ENCODE data around the gene PRKAR2B. TPM values are rescaled to one million over a fixed set of nuclear protein-coding genes. Genes with fewer than 3 reads are reported as not detected.

PRKAR2B gene
- total RNA-seq, 1 donor from 2014 or later = 43.4 TPM

DNA sequence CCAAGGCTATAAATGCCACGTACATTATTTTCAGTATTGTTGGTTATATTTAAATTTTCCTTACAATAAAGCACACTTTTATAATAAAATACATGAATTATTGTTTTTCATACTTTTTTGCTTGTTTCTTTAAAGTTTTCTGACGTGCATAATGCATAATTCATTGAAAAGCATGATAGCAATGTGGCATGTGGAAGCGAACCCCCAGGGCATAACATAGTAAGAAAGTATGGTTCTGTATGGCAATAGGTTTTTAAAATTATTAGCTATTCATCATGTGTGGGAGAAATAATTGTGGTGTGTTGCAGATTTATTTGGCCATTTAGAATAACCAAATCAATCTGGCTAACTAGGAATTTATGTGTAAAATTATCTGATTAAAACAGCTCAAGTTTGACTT lies 116.9 kb downstream of the PRKAR2B start:
- H3K27ac Mint-ChIP-seq = no peak overlapping the region
- TF ChIP-seq EZH2phosphoT487 (IDR thresholded peaks at IDR 0.05) (no peak), CTCF (IDR thresholded peaks at IDR 0.05) (no peak), EZH2 (IDR thresholded peaks at IDR 0.05) (no peak)

DNA sequence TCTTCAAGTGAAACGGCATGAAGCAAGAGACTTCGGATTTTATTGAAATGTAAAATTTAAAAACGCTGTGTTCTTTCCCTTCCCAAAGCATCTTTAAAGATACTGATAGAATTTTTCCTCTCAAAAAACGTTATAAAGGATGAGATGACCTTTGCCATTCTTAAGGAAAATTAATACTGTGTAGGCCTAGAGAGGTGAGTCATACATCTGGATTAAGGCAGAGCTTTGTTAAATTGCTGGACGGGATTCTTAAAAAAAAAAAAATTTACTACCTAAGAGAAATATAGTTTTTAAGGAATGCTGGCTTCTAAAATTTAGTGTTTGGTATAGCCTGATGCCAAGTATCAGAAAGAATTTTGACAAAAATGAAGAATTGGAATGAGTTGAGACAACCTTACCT lies 118.0 kb downstream of the PRKAR2B start:
- H3K4me2 ChIP-seq = no peak overlapping the region
- no peaks in the 10 kb centered on the region for H3K36me3 Mint-ChIP-seq
- H3K27ac Mint-ChIP-seq = no peak overlapping the region
- H3K4me1 ChIP-seq = peaks cover 10% of the 10 kb centered on the region
- no peak overlapping the region for H3K4me3 ChIP-seq
- H3K4me3 Mint-ChIP-seq = no peak overlapping the region
- H3K9me3 ChIP-seq (ENCODE audit: low read depth) = no peaks in the 10 kb centered on the region
- H4K20me1 ChIP-seq (ENCODE audit: low read depth) = no peaks in the 10 kb centered on the region
- TF ChIP-seq CTCF (IDR thresholded peaks at IDR 0.05) = no peak
- TF ChIP-seq EZH2phosphoT487 (IDR thresholded peaks at IDR 0.05) = no peak
- TF ChIP-seq EZH2 (IDR thresholded peaks at IDR 0.05) = no peak
- no peak for DNase-seq (ENCODE audit: low spot score)
- no peak overlapping the region for H2AFZ ChIP-seq (replicated peaks)
- H3K36me3 ChIP-seq = no peaks in the 10 kb centered on the region
- H3K79me2 ChIP-seq (ENCODE audit: low read depth) = no peaks in the 10 kb centered on the region
- peaks cover 13% of the 10 kb centered on the region for H3K4me1 Mint-ChIP-seq
- no peak overlapping the region for H3K9ac ChIP-seq
- no peaks in the 10 kb centered on the region for H3K27me3 ChIP-seq
- no peak overlapping the region for H3K27ac ChIP-seq
- H3F3A ChIP-seq (ENCODE audit: low read depth) = peaks cover 6% of the 10 kb centered on the region
- no peaks in the 10 kb centered on the region for H3K27me3 Mint-ChIP-seq (ENCODE audit: insufficient read depth, low read depth)
- no peaks in the 10 kb centered on the region for H3K9me3 Mint-ChIP-seq

More for the DNA sequence above, 116.9 kb downstream of the PRKAR2B start:
- Histone ChIP-seq H3K27me3 (no peaks in the 10 kb centered on the region), H3K27ac (no peak overlapping the region), H3K4me2 (no peak overlapping the region), H2AFZ (replicated peaks) (no peak overlapping the region), H3K9me3 (ENCODE audit: low read depth) (no peaks in the 10 kb centered on the region), H3F3A (ENCODE audit: low read depth) (no peaks in the 10 kb centered on the region), H3K4me3 (no peak overlapping the region), H4K20me1 (ENCODE audit: low read depth) (no peaks in the 10 kb centered on the region), H3K79me2 (ENCODE audit: low read depth) (no peaks in the 10 kb centered on the region), H3K4me1 (peaks cover under 1% of the 10 kb centered on the region), H3K36me3 (no peaks in the 10 kb centered on the region), H3K9ac (no peak overlapping the region)
- Mint-ChIP-seq H3K36me3 (peaks cover 3% of the 10 kb centered on the region), H3K9me3 (no peaks in the 10 kb centered on the region), H3K4me1 (peaks cover 4% of the 10 kb centered on the region), H3K27me3 (ENCODE audit: insufficient read depth, low read depth) (no peaks in the 10 kb centered on the region), H3K4me3 (no peak overlapping the region)
- no peak for DNase-seq (ENCODE audit: low spot score)

GRCh38 chr7:107164092-107164491 lies 119.6 kb downstream of the PRKAR2B start:
- H3F3A ChIP-seq (ENCODE audit: low read depth) = peaks cover 17% of the 10 kb centered on the region

More at GRCh38 chr7:107164092-107164491, 119.6 kb downstream of the PRKAR2B start:
- Mint-ChIP-seq H3K9me3 (no peaks in the 10 kb centered on the region), H3K27ac (no peak overlapping the region), H3K4me3 (no peak overlapping the region), H3K4me1 (peaks cover 13% of the 10 kb centered on the region), H3K27me3 (ENCODE audit: insufficient read depth, low read depth) (no peaks in the 10 kb centered on the region), H3K36me3 (no peaks in the 10 kb centered on the region)
- Histone ChIP-seq H4K20me1 (ENCODE audit: low read depth) (no peaks in the 10 kb centered on the region), H3K79me2 (ENCODE audit: low read depth) (no peaks in the 10 kb centered on the region), H3K27ac (no peak overlapping the region), H3K36me3 (no peaks in the 10 kb centered on the region), H3K4me1 (peaks cover 10% of the 10 kb centered on the region), H2AFZ (replicated peaks) (no peak overlapping the region), H3K9ac (no peak overlapping the region), H3K4me2 (no peak overlapping the region), H3K27me3 (no peaks in the 10 kb centered on the region), H3K9me3 (ENCODE audit: low read depth) (no peaks in the 10 kb centered on the region), H3K4me3 (no peak overlapping the region)
- no peak for DNase-seq (ENCODE audit: low spot score)
- TF ChIP-seq CTCF (IDR thresholded peaks at IDR 0.05) = no peak
- TF ChIP-seq EZH2phosphoT487 (IDR thresholded peaks at IDR 0.05) = no peak
- no peak for TF ChIP-seq EZH2 (IDR thresholded peaks at IDR 0.05)

Data from neural progenitor cell (in vitro differentiated cells).